SJSA1 (cell line): ENCODE results near the gene ZNF486. TPM values are rescaled to one million over a fixed set of nuclear protein-coding genes. Genes with fewer than 3 reads are reported as not detected.
A peak's percentile ranks its signal among the peaks of the same experiment; 100 is the strongest.
"Not testable (repeated sequence)": the region's sequence is repeated elsewhere in the genome, so short reads cannot be mapped to it uniquely, and the experiment has no call there.

ENCODE experiments used
- DNase-seq, 2 experiments: peaks; one replicate each; pipeline ENCODE4 v3.0.0-alpha.2; 2015 to 2020; ENCODE audit warnings: low spot score in 2 of 2, low read depth in 1 of 2
- H3K27ac ChIP-seq: fragments of 250-450 bp; sonication (Bioruptor Pico); 2 replicates; pipeline ENCODE4 v1.5.1; 2020; ENCODE audit warnings: mild to moderate bottlenecking, moderate library complexity
- H3K27me3 ChIP-seq: fragments of 250-450 bp; sonication (Bioruptor Pico); replicated peaks from 2 replicates; pipeline ENCODE4 v1.5.1; 2020; ENCODE audit warnings: mild to moderate bottlenecking, moderate library complexity
- H3K36me3 ChIP-seq: fragments of 250-450 bp; sonication (Bioruptor Pico); 2 replicates; pipeline ENCODE4 v1.5.1; 2020; ENCODE audit warnings: mild to moderate bottlenecking
- H3K4me1 ChIP-seq: fragments of 250-450 bp; sonication (Bioruptor Pico); replicated peaks from 2 replicates; pipeline ENCODE4 v1.6.1; 2021; ENCODE audit warnings: mild to moderate bottlenecking
- H3K4me3 ChIP-seq: fragments of 250-450 bp; sonication (Bioruptor Pico); 2 replicates; pipeline ENCODE4 v1.5.1; 2020; ENCODE audit warnings: mild to moderate bottlenecking
- H3K9me3 ChIP-seq: fragments of 250-450 bp; sonication (Bioruptor Pico); replicated peaks from 2 replicates; pipeline ENCODE4 v1.5.1; 2020; ENCODE audit warnings: mild to moderate bottlenecking
- total RNA-seq: library from RNA; depleted of rRNA; stranded (reverse); fragments of >200 nt; shearing (Covaris generic); gene quantifications from 2 replicates; pipeline ENCODE4 v1.2.3, GENCODE V29; 2014; rRNA removed

ZNF486 gene
- total RNA-seq: 0.13 and 1.2 TPM in 2 replicates

DNA sequence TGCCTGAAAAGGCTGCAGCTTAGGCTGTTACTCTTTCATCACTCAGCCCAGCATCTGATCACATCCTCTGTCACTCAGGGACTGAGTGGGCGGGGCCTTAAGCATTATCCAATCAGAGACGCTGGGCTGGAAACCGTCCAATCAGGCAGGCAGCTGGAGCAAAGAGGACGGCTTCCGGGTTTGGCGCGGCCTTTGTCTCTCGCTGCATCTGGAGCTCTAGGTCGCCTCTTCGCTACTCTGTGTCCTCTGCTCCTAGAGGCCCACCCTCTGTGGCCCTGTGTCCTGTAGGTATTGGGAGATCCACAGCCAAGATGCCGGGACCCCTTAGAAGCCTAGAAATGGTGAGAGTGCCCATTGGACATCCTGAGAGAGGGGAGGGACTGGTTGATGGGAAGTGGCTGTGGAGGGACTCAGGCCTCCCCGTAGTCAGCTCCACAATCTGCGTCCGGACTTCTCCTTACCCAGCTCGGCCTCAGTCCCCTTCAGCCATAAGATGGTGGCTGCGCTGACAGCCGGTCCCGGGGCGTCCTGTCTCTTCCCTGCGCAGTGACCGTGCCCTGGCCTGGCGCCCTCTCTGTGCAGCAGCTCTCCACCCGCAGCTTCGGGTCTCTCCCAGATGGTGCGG is at the start of gene ZNF486:
ZNF486 (plus strand) TSS at position 195 of the 625 bp plus-strand sequence; CDS start at position 312, 117 bp downstream.
- peak within 1 kb of the TSS; percentile 34 for H3K4me3 ChIP-seq
- H3K27me3 ChIP-seq: no peaks in the 10 kb centered on the region
- H3K9me3 ChIP-seq: peaks cover 4% of the 10 kb centered on the region; the same call in 1 of the 2 replicates
- DNase-seq: peak; percentile 53 to 63
- H3K4me1 ChIP-seq: no peaks in the 10 kb centered on the region
- no peak within 1 kb of the TSS for H3K27ac ChIP-seq
- H3K36me3 ChIP-seq: no peaks in the 10 kb centered on the region

DNA sequence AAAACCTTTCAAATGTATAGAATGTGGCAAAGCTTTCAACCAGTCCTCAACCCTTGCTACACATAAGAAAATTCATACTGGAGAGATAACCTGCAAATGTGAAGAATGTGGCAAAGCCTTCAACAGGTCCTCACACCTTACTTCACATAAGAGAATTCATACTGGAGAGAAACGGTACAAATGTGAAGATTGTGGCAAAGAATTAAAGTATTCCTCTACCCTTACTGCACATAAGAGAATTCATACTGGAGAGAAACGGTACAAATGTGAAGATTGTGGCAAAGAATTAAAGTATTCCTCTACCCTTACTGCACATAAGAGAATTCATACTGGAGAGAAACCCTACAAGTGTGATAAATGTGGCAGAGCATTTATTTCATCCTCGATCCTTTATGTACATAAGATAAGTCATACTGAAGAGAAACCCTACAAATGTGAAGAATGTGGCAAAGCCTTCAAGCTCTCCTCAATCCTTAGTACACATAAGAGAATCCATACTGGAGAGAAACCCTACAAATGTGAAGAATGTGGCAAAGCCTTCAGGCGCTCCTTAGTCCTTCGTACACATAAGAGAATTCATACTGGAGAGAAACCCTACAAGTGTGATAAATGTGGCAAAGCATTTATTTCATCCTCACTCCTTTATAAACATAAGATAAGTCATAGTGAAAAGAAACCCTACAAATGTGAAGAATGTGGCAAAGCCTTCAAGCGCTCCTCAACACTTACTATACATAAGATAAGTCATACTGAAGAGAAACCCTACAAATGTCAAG is 48.8 kb upstream of the ZNF486 start:
- not testable (repeated sequence) for H3K27ac ChIP-seq, H3K4me1 ChIP-seq

DNA sequence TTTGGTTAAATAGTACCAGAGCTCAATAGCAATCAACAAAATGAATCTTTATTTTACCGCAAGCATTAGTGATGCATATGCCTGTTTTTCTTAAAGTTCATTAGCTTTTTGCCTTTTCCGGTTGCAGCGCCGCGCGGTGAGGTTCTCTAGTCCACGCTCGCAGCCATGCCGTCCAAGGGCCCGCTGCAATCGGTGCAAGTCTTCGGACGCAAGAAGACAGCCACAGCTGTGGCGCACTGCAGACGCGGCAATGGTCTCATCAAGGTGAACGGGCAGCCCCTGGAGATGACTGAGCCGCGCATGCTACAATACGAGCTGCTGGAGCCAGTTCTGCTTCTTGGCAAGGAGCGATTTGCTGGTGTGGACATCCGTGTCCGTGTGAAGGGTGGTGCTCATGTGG is 42.1 kb upstream of the ZNF486 start:
- no peak overlapping the region for H3K27ac ChIP-seq
- no peak overlapping the region for H3K4me3 ChIP-seq
- peaks cover 8% of the 10 kb centered on the region for H3K9me3 ChIP-seq
- no peaks in the 10 kb centered on the region for H3K4me1 ChIP-seq
- H3K27me3 ChIP-seq: no peaks in the 10 kb centered on the region
- no peaks in the 10 kb centered on the region for H3K36me3 ChIP-seq
- DNase-seq: no peak

More for the DNA sequence above, 48.8 kb upstream of the ZNF486 start:
- not testable (repeated sequence) for DNase-seq, H3K9me3 ChIP-seq, H3K4me3 ChIP-seq, H3K36me3 ChIP-seq, H3K27me3 ChIP-seq

DNA sequence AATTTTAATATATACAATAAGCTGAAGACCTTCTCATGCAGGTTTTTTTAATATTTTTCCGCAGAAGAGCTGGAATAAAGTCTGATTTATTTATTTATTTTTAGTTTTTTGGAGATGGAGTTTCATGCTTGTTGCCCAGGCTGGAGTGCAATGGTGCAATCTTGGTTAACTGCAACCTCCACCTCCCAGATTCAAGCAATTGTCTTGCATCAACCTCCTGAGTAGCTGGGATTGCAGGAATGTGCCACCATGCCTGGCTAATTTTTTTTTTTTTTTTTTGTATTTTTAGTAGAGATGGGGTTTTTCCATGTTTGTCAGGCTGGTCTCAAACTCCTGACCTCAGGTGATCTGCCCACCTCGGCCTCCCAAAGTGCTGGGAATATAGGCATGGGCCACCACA is 34.1 kb upstream of the ZNF486 start:
- H3K4me1 ChIP-seq, H3K27me3 ChIP-seq, H3K9me3 ChIP-seq, DNase-seq, H3K4me3 ChIP-seq, H3K27ac ChIP-seq, H3K36me3 ChIP-seq: not testable (repeated sequence)

DNA sequence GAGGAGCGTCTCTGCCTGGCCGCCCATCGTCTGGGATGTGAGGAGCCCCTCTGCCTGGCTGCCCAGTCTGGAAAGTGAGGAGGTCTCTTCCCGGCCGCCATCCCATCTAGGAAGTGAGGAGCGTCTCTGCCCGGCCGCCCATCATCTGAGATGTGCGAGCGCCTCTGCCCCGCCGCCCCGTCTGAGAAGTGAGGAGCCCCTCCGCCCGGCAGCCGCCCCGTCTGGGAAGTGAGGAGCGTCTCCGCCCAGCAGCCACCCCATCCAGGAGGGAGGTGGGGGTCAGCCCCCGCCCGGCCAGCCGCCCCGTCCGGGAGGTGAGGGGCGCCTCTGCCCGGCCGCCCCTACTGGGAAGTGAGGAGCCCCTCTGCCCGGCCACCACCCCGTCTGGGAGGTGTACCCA is 29.3 kb upstream of the ZNF486 start:
- not testable (repeated sequence) for H3K36me3 ChIP-seq, DNase-seq, H3K9me3 ChIP-seq, H3K4me1 ChIP-seq, H3K27ac ChIP-seq, H3K4me3 ChIP-seq, H3K27me3 ChIP-seq

DNA sequence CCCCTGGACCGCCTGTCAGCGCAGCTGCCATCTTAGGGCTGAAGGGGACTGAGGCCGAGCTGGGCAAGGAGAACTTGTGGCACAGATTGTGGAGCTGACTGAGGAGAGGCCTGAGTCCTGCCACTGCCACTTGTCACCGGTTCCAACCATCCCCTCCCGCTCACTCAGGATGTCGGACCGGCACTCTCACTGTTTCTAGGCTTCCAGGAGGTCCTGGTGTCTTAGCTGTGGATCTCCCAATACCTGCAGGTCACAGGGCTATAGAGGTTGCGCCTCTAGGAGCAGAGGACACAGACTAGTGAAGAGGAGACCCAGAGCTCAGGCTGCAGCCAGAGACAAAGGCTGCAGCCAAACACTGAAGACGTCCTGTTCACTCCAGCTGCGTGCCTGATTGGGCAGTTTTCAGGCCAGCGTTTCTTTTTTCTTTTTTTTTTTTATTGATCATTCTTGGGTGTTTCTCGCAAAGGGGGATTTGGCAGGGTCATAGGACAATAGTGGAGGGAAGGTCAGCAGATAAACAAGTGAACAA is 15.3 kb upstream of the ZNF486 start:
- DNase-seq: no peak
- Histone ChIP-seq H3K9me3 (no peaks in the 10 kb centered on the region; the same call in 1 of the 2 replicates), H3K4me3 (no peak overlapping the region)

DNA sequence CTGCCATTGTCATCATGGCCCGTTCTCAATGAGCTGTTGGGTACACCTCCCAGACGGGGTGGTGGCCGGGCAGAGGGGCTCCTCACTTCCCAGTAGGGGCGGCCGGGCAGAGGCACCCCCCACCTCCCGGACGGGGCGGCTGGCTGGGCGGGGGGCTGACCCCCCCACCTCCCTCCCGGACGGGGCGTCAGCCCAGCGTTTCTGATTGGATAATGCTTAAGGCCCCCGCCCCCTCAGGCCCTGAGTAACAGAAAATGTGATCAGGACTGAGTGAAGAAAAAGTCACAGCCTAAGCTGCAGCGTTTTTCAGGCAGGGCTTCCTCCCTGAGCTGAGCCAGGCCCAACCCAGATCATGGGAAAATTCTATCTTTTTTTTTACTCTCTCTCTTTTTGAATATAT is 14.5 kb upstream of the ZNF486 start:
- not testable (repeated sequence) for H3K36me3 ChIP-seq, H3K9me3 ChIP-seq, H3K27ac ChIP-seq, H3K4me3 ChIP-seq, DNase-seq, H3K27me3 ChIP-seq, H3K4me1 ChIP-seq

More for the DNA sequence above, 15.3 kb upstream of the ZNF486 start:
- Histone ChIP-seq H3K4me1 (no peaks in the 10 kb centered on the region), H3K27me3 (no peaks in the 10 kb centered on the region), H3K36me3 (no peaks in the 10 kb centered on the region), H3K27ac (no peak overlapping the region)

DNA sequence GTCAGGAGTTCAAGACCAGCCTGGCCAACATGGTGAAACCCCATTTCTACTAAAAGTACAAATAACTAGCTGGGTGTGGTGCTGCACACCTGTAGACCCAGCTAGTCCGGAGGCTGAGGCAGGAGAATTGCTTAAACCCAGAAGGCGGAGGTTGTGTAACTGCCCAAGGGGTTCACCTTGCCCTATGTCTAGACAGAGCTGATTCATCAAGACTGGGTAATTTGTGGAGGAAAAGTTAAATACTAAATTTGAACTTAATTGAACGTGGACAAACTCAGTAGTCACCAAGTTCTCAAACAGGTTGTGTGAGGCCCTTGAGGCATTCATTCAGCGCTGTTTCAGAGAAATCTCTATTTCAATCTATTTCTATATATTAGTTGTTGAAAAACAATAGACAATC is 13.7 kb upstream of the ZNF486 start:
- Histone ChIP-seq H3K9me3 (no peaks in the 10 kb centered on the region; the same call in 1 of the 2 replicates), H3K27ac (no peak overlapping the region), H3K4me1 (no peaks in the 10 kb centered on the region), H3K36me3 (no peaks in the 10 kb centered on the region), H3K4me3 (no peak overlapping the region), H3K27me3 (no peaks in the 10 kb centered on the region)
- DNase-seq: no peak

DNA sequence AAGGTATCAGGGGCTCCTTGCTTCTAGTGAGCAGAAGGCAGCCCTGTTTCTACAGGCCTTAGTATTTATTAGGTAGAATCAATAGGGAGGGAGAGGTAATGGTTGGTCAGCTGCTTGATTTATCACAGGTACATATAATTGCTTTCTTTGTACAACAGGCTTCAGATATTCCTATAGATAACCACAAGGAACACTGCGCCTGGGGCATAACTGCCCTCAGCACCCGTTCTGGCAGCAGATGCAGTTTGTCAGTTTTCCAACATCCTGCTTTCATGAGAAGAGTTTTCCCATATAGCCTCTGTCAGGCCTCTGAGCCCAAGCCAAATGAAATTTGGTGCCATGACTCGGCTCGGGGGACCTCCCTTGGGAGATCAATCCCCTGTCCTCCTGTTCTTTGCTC is 12.4 kb upstream of the ZNF486 start:
- DNase-seq: no peak
- Histone ChIP-seq H3K4me1 (no peaks in the 10 kb centered on the region), H3K4me3 (no peak overlapping the region), H3K9me3 (no peaks in the 10 kb centered on the region; the same call in 1 of the 2 replicates), H3K27ac (no peak overlapping the region), H3K36me3 (no peaks in the 10 kb centered on the region), H3K27me3 (no peaks in the 10 kb centered on the region)

DNA sequence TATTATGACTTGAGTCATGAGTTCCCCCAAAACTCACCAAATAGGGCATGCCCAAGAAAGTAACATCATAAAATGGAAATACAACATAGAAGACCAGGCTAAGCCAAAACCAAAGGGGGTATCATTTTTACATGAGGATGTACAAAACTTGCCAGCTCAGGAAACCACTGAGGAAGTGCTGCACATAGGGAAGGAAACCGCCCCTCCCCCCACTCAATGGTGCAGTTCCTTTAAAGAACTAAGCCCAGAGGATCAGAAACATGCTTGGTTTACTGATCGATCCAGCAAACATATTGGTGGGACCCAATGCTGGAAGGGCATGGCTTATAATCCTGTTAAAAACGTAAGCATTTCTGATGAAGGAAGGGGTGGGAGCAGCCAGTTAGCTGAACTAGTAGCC is 4.2 kb upstream of the ZNF486 start:
- Histone ChIP-seq H3K4me1 (no peaks in the 10 kb centered on the region), H3K4me3 (no peak overlapping the region)
- no peak for DNase-seq

DNA sequence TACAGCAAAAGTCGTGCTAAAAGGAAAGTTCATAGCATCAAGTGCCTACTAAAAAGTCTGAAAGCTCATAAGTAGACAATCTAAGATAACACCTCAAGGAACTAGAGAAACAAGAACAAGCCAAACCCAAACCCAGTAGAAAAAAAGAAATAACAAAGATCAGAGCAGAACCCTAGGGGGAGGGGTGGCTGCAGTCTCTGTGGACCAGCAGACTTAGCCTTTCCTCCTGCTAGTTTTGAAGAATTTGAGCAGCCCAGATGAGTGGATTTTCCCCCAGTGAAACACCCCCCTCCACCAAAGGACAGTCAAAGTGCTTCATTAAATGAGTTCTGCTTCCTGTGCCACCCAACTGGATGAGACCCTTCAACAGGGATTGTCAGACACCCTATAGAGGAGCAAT is 2.6 kb upstream of the ZNF486 start:
- H3K4me1 ChIP-seq: no peaks in the 10 kb centered on the region
- peaks cover 4% of the 10 kb centered on the region; the same call in 1 of the 2 replicates for H3K9me3 ChIP-seq
- H3K27ac ChIP-seq: no peak overlapping the region
- H3K4me3 ChIP-seq: no peak overlapping the region
- H3K36me3 ChIP-seq: no peaks in the 10 kb centered on the region
- no peaks in the 10 kb centered on the region for H3K27me3 ChIP-seq
- no peak for DNase-seq

More for the DNA sequence above, 4.2 kb upstream of the ZNF486 start:
- Histone ChIP-seq H3K9me3 (peaks cover under 1% of the 10 kb centered on the region; the same call in 1 of the 2 replicates), H3K27me3 (no peaks in the 10 kb centered on the region), H3K36me3 (no peaks in the 10 kb centered on the region), H3K27ac (no peak overlapping the region)

DNA sequence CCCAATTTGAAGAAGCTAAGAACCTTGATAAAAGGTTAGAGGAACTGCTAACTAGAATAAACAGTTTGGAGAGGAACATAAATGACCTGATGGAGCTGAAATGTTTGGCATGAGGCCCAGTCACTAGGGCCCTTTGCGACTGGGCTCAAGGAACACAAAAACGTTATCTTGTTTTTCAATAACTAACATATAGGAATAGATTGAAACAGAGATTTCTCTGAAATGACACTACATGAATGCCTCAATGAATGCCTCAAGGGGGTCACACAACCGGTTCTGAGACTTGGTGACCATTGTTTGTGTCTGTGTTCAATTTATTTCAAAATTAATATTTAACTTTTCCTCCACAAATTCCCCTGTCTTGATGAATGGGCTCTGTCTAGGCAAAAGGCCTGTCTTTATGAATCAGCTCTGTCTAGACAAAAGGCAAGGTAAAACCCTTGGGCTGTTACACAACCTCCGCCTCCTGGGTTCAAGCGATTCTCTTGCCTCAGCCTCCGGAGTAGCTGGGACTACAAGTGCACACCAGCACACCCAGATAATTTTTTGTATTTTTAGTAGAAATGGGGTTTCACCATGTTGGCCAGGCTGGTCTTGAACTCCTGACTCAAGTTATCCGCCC is 932 bp upstream of the ZNF486 start:
- DNase-seq: no peak
- Histone ChIP-seq H3K4me1 (no peaks in the 10 kb centered on the region), H3K4me3 (no peak overlapping the region), H3K27ac (no peak overlapping the region), H3K36me3 (no peaks in the 10 kb centered on the region), H3K27me3 (no peaks in the 10 kb centered on the region), H3K9me3 (peaks cover 4% of the 10 kb centered on the region; the same call in 1 of the 2 replicates)

DNA sequence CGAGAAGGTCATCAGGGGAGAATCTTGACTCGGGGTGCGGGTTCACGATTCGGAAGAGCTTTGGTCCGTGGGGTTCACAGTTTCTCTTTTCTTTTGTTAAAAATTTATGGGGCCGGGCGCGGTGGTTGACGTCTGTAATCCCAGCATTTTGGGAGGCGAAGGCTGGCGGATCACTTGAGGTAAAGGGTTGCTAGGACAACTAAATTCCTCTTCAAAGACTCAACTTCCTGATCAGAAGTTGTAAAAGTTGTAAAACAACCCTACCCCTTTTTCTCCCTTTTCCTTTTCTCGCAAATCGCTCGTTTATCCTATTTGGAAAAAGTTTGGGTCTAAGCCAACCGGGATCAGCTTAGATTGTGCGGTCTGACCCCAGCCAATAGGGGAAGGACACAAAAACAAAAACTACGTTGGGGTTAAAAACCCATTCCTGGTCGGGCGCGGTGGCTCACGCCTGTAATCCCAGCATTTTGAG is 673 bp downstream of the ZNF486 start:
- DNase-seq: no peak

More for the DNA sequence above, 673 bp downstream of the ZNF486 start:
- Histone ChIP-seq H3K27ac (no peak overlapping the region), H3K4me3 (peak overlapping the region; percentile 34), H3K9me3 (peaks cover 4% of the 10 kb centered on the region; the same call in 1 of the 2 replicates), H3K27me3 (no peaks in the 10 kb centered on the region), H3K36me3 (no peaks in the 10 kb centered on the region), H3K4me1 (no peaks in the 10 kb centered on the region)
